Gastrocnemius medialis (tissue), 4 donors: ENCODE data around the gene ARID4A.

Experiments used
- CTCF ChIP-seq, 5 experiments: fragments of 450-650 bp in 3 of 5; fragments of 200-600 bp in 2 of 5; sonication (generic) in 2 of 5; IDR thresholded peaks in 4 of 5; conservative IDR thresholded peaks in 1 of 5; 1 replicate in 4 of 5; 2 replicates in 1 of 5; pipeline ENCODE4 v1.5.1; 2016 to 2019; ENCODE audit warnings: antibody characterized with exemption in 5 of 5, mild to moderate bottlenecking in 3 of 5, moderate library complexity in 3 of 5
- POLR2A ChIP-seq, 2 donors: fragments of 450-650 bp; IDR thresholded peaks; one replicate each; pipeline ENCODE4 v1.6.1; 2017; ENCODE audit warnings: antibody characterized with exemption in 2 of 2, mild to moderate bottlenecking in 2 of 2, moderate library complexity in 2 of 2

DNA sequence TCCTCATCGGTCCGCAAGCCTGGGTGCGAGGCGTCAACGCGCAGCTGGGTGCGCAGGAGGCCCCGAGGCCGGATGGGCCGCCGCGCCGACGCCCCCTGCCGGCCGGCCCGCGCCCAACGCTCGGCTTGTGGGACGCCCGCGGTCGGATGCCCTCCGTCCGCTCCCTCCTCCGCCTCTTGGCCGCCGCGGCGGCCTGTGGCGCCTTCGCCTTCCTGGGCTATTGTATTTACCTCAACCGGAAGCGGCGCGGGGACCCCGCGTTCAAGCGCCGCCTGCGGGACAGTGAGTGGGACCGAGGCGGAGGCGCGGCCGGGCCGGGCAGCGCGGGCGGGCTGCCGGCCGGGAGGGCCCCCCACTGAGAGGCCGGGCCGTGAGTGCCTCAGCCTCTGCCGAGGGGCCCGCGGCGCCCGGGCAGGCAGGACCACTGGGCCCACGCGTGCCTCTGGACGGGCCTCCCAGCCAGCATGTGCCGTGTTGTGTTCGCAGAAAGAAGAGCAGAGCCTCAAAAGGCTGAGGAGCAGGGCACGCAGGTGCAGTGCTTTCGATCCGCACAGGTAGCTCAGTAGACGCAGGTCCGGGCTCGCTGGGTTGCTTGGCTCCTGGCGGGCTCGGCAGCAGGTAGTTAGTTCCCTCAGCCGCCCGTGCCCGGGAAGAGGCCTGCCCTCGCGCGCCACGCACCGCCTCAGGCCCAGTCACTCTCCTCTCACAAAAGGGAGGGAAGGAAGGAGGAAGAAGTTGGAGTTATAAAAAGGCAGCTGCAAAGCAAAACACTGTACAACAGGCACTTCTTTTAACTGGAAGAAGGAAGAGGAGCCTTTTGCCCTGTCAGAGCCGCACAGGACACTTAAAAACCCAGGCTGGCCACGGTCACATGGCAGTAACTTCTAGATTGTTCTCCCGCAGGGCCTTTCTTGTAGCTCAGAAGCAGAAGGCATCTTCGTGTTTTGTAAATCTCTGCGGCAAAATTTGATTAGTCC, 97.7 kb downstream of the ARID4A start, which contains the start of gene TOMM20L:
- TF ChIP-seq CTCF (IDR thresholded peaks at IDR 0.05 in 4 of 5, conservative IDR thresholded peaks at IDR 0.05 in 1 of 5) (peak; percentile 58 to 91 (median 74)), POLR2A (IDR thresholded peaks at IDR 0.05) (no peak)
